ENCODE measurements around the gene R3HDM4.
A peak's percentile ranks its signal among the peaks of the same experiment; 100 is the strongest.

R3HDM4 gene

DNA sequence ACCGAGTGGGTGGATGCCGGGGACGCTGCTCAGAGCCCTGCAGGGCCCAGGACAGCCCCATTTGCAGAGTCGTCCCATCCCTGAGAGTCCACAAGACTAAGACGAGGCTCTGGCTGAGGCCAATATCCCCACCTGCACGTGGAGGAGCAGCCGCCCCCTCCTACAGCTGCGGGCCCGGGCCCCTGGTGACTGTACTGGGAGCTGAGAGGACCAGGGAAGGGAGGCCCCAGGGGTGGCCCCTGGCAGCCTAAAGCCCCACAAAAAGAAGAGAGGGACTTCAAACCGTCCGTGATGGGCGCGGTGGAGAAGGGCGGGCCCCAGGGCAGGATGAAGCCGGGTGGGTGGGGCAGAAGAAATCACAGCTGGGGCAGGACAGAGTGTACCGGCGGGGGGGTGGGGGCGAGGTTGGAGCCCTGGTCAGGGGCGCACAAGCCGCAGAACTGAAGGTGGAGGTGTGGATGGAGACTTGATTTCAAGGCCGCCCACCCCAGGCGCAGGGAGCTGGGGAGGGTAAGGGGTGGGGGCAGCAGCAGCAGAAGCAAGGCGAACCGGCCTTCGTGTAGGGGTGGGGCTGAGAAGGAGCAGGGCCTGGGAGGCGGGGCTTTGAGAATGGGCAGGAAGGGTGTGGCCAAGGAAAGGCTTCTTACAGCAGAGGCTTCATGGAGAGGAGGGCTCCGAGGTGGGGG, 40.6 kb downstream of the R3HDM4 start:
- no peak for DNase-seq

- no peak for DNase-seq
Measured at GRCh38 chr19:871446-872265, 41.4 kb downstream of the R3HDM4 start.

DNA sequence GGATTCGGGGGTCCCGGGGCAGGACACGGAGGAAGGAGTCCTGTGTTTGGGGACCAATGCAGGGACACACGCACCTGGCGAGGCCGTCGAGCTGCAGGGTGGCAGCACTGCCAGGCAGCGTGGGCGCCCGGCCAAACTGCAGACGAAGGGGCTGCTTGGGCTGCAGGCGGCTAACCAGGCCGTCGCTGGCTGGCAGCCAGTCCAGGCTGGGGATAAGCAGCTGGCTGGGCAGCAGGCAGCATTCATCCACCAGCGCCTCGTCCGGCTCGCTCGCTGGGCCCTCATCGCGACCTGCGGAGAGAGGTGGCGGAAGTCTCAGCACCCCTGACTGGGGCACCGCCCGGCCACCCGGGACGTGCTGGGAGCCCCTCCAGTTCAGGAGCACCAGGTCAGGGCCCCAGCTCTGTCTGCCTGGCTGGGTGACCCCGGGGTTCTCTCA, 42.0 kb downstream of the R3HDM4 start:
- no peak for DNase-seq

DNA sequence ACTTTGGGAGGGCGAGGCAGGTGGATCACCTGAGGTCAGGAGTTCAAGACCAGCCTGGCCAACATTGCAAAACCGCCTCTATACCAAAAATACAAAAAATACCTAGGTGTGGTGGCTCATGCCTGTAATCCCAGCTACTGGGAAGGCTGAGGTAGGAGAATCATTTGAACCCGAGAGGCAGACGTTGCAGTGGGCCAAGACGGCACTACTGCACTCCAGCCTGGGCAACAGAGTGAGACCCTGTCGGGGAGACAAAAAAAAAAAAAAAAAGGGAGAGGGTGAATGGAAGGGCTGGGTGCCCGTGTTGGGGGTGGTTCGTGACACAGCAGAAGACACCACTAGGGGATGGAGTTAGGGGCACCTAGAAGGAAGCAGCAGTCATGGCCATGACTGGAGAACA, 42.7 kb downstream of the R3HDM4 start:
- no peak for DNase-seq

GRCh38 chr19:869245-870177, 43.5 kb downstream of the R3HDM4 start:
- DNase-seq = no peak

DNA sequence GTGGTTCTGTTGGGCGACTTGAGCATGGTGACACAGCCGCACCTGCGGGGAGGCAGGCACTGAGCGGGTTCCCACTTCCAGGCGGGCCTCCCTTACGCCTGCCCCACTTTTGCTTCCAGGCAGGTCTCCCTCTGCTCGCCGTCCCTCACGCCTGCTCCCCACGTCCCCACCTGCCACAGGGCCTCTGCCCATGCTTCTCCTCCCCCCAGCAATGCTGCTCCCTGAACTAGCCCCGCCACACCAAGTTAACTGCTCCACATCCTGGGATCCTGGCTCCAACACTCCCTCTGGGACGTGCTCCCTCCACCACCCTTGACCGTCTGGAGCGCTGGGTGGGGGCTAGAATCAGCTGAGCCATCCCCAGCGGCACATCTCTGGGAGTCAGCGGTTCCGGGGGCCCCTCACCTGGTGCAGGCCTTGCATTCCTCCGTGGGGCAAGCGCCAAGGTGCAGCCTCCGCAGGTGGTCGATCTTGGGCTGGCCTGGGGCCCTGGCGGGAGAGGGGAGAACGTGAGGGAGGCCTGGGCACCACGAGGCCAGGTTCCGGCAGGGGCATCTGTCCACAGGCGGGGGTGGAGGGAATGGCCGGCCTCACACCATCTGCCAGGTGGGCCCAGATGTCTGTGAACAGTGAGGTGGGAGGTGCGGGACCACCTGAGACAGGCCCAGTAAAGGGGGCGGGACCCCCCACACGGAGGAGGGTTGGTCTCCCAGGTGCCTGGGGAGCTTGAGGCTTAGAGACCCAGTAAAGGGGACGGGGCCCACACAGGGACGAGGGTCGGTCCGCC, 44.4 kb downstream of the R3HDM4 start:
- no peak for DNase-seq

DNA sequence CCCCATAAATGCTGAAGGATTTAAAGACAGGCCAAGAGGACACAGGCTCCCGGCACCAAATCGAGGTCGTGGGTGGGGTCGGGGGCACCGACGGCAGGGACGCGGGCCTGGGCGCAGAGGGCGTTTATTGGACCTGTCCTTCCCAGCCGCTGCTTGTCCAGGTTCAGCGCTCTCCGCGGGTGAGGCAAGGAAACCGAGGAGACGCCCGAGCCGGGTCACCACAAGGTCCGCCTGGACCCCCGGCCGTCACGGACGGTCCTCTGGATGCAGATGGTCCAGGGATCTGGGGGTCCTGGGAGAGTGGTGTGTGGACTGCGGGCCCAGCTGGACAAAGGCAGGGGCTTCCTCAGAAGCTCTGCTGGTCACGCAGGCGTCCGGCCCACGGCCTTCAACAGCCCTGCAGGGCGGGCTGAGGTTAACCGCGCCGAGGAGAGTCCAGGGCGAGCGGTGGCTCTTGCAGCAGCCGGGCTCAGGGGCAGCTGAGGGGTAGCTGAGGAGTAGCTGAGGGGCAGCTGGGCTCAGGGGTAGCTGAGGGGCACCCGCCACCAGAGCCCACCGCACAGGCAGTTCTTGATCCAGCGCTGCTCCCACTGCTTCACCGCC, 45.1 kb downstream of the R3HDM4 start:
- DNase-seq = no peak

- DNase-seq = no peak
Measured at GRCh38 chr19:867301-867793, 45.7 kb downstream of the R3HDM4 start.

GRCh38 chr19:866769-867300, 46.2 kb downstream of the R3HDM4 start:
- DNase-seq = no peak

DNA sequence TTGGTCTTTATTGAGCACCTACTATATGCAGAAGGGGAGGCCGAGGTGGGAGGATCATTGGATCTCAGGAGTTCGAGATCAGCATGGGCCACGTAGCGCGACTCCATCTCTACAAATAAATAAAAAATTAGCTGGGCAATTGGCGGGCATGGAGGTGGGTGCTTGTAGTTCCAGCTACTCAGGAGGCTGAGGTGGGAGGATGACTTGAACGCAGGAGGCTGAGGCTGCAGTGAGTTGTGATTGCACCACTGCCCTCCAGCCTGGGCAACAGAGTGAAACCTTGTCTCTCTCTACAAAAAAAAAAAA, 49.8 kb downstream of the R3HDM4 start:
- no peak for DNase-seq

GRCh38 chr19:862581-863314, 50.3 kb downstream of the R3HDM4 start:
- DNase-seq = peak; percentile 61

DNA sequence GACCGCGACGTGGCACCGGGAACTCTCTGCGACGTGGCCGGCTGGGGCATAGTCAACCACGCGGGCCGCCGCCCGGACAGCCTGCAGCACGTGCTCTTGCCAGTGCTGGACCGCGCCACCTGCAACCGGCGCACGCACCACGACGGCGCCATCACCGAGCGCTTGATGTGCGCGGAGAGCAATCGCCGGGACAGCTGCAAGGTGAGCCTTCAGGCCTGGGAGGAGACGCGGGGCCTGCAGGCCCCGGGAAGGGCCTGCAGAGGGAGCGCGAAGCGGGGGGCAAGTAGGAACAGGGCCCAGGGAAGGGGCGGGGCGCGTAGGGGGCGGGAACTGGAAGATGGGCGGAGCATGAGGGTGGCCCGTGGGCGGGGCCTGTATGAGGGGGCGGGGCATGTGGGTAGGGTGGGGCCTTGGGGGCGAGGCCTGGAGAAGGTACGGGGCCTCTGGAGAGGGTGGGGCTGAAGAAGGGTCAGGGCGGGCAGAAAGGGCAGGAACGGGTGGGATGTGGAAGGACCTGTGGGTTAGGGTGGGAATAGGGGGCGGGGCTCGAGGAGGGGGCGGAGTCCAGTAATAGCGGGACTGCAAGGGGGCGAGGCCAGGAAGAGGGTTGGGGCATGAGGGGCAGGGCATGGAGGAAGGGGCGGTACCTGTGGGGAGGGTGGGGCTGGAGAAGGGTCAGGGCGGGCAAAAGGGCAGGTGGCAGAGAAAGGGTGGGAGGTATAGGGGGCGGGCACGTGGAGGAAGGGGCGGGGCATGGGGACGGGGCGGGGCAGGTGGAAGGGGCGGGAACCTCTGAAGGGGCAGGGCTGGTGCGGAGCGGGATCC, 51.1 kb downstream of the R3HDM4 start:
- peak; percentile 54 for DNase-seq

GRCh38 chr19:861141-861755, 51.8 kb downstream of the R3HDM4 start:
- DNase-seq = no peak

DNA sequence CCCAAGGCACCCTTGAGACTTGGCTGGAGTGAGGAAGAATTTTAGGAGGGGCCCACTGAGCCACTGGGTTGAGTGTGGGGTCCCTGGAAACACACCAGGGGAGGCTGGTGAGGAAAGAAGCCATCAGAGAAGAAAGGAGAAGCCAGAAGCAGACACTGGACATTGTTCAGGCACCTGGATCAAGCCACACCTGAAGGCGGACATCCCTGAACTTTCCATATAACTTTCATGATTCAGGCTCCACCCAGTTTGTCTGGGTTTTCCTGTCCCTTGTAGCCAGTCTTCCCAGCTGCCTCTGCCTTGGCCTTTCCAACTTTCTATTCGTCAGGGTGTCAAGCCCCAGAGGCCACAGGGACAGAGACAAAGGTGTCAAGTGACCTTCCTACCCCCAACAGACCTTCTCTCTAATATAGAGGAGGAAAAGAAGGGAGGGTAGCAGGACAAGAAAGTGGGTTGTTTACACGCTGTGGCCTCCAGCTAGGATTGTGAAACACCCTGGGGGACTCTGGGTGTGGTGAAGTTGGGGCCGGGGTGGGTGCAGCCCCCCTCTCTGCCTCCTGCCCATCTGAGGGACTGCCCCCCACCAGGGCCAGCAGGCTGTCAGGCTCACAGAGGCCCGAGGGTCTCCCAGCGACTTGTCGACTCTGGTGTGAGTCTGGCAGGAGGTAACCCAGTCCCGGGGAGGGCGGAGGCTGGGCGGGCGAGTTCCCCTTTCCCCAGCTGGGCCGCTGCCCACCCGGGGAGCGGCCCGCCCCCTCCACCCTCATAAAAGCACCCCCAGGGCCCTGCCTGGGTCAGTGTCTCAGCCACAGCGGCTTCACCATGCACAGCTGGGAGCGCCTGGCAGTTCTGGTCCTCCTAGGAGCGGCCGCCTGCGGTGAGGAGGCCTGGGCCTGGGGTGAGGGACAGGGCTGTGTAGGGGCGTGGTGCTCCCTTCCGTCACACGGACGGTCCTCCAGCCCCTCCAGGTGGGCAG, 53.9 kb downstream of the R3HDM4 start, which contains the start of gene CFD:
Gene CFD, plus strand, starts transcription at position 797 of the 976 bp plus-strand sequence. Its CDS starts 26 bp downstream, at position 823.
- DNase-seq = no peak

DNA sequence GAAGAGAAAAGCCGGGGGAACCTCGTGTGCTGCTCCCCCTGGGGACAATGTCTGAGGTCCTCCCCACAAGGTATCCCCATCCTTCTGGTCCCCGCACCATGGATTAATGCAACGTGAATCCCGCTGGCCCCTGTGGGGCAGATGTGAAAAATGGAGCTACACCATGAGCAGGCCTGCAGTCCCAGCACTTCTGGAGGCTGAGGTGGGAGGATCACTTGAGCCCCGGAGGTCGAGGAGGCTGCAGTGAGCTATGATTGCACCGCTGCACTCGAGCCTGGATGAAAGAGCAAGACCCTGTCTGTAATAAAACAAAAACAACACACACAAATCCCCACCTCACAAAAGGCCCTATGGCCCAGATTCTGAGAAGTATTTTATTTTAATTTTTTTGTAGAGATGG, 54.7 kb downstream of the R3HDM4 start:
- DNase-seq = no peak

DNA sequence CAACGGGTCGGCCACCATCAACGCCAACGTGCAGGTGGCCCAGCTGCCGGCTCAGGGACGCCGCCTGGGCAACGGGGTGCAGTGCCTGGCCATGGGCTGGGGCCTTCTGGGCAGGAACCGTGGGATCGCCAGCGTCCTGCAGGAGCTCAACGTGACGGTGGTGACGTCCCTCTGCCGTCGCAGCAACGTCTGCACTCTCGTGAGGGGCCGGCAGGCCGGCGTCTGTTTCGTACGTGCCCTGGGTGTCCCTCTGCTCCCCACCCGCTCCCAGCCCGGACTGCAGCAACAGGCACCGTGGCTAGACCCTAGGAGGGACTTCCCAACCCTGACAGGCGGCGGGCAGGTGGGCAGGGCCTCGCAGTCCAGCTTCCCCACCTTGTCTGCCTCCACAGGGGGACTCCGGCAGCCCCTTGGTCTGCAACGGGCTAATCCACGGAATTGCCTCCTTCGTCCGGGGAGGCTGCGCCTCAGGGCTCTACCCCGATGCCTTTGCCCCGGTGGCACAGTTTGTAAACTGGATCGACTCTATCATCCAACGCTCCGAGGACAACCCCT, 57.4 kb downstream of the R3HDM4 start:
- DNase-seq = no peak

DNA sequence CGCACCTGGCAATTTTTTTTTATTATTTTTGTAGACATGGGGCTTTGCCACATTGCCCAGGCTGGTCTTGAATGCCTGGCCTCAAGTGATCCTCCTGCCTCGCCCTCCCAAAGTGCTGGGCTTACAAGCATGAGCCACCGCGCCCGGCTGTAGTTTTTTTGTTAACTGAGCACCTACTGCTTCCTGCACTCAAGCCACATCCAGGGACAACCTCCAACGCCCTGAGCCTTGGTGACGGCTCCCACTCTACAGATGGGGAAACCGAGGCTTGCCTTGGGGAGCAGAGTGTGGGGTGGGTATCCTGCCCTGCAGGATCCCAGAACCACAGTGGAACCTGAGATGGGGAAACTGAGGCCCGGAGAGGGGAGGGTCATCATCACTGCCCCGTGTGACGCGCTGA, 57.9 kb downstream of the R3HDM4 start:
- no peak for DNase-seq

- DNase-seq = no peak
Measured at GRCh38 chr19:854549-854948, 58.5 kb downstream of the R3HDM4 start.
